Keratinocyte (primary cell): ENCODE measurements around the gene C5orf34. TPM values are rescaled to one million over a fixed set of nuclear protein-coding genes. Genes with fewer than 3 reads are reported as not detected.

Experiments used
- DNase-seq: peaks from one replicate; pipeline ENCODE4 v3.0.0-alpha.2; 2011; ENCODE audit warnings: low read depth, missing footprints, low spot score
- FAIRE-seq: peaks from 2 replicates; lab custom pipeline; 2011; peaks lifted over from hg19 to GRCh38; lab: Jason Lieb, UNC
- H2AFZ ChIP-seq: 2 replicates; pipeline ENCODE4 v1.6.0; 2012; ENCODE audit warnings: low read length, control low read depth, inconsistent platforms; ENCODE audit not compliant: control insufficient read depth
- H3K27ac ChIP-seq: 2 replicates; pipeline ENCODE4 v1.5.1; 2011; ENCODE audit warnings: low read length; ENCODE audit not compliant: control insufficient read depth, insufficient read depth
- H3K27me3 ChIP-seq: 3 replicates; pipeline ENCODE4 v1.6.0; 2011; ENCODE audit warnings: low read length; ENCODE audit not compliant: control insufficient read depth, insufficient read depth; ENCODE audit errors: extremely low read depth
- H3K36me3 ChIP-seq, 2 experiments: 2 replicates in 1 of 2; 3 replicates in 1 of 2; pipeline ENCODE4 v1.5.1; 2011; ENCODE audit warnings: low read length in 2 of 2, mild to moderate bottlenecking in 1 of 2; ENCODE audit not compliant: control insufficient read depth in 2 of 2, insufficient read depth in 2 of 2; ENCODE audit errors: extremely low read depth in 1 of 2
- H3K4me1 ChIP-seq: 3 replicates; pipeline ENCODE4 v1.5.1; 2011; ENCODE audit warnings: low read length; ENCODE audit not compliant: control insufficient read depth, insufficient read depth; ENCODE audit errors: extremely low read depth
- H3K4me2 ChIP-seq: 3 replicates; pipeline ENCODE4 v1.6.0; 2011; ENCODE audit warnings: low read depth, low read length; ENCODE audit not compliant: control insufficient read depth, insufficient read depth; ENCODE audit errors: extremely low read depth
- H3K4me3 ChIP-seq, 3 experiments: fragments of 200-600 bp in 1 of 3; sonication (generic) in 1 of 3; 2 replicates in 2 of 3; 3 replicates in 1 of 3; pipeline ENCODE4 v1.5.1; 2011 to 2016; ENCODE audit warnings: low read length in 3 of 3, mild to moderate bottlenecking in 3 of 3, control low read depth in 2 of 3, inconsistent platforms in 1 of 3, low read depth in 1 of 3, mixed read lengths in 1 of 3, mixed run types in 1 of 3, moderate library complexity in 1 of 3; ENCODE audit not compliant: control insufficient read depth in 2 of 3, insufficient read depth in 2 of 3; ENCODE audit errors: extremely low read depth in 1 of 3
- H3K79me2 ChIP-seq: 2 replicates; pipeline ENCODE4 v1.6.0; 2012; ENCODE audit warnings: low read length; ENCODE audit not compliant: control insufficient read depth, insufficient read depth
- H3K9ac ChIP-seq: 3 replicates; pipeline ENCODE4 v1.6.0; 2011; ENCODE audit warnings: low read length; ENCODE audit not compliant: control insufficient read depth, insufficient read depth; ENCODE audit errors: extremely low read depth
- H3K9me1 ChIP-seq: 3 replicates; pipeline ENCODE4 v1.6.0; 2011; ENCODE audit warnings: low read length; ENCODE audit not compliant: control insufficient read depth, insufficient read depth; ENCODE audit errors: extremely low read depth
- H3K9me3 ChIP-seq: 2 replicates; pipeline ENCODE4 v1.5.1; 2012; ENCODE audit warnings: low read depth, low read length; ENCODE audit not compliant: control insufficient read depth
- H4K20me1 ChIP-seq: 3 replicates; pipeline ENCODE4 v1.6.0; 2011; ENCODE audit warnings: low read length; ENCODE audit not compliant: control insufficient read depth, insufficient read depth; ENCODE audit errors: extremely low read depth
- EZH2 ChIP-seq: IDR thresholded peaks from one replicate; pipeline ENCODE4 v1.6.1; 2012; ENCODE audit warnings: inconsistent platforms, mild to moderate bottlenecking, low read length, moderate library complexity
- dilution Hi-C: fragments of 300-500 bp; cut with MboI; formaldehyde crosslinking; loops from one replicate; pipeline ENCODE4 v1.7.0; 2020; ENCODE audit warnings: low sequenced_read_pairs; ENCODE audit not compliant: extremely low pct_ligation_motif_present
- polyA plus RNA-seq, 5 experiments: library from polyadenylated mRNA; depleted of rRNA in 3 of 5; stranded (reverse) in 3 of 5; stranded (forward) in 1 of 5; unstranded in 1 of 5; fragments of >200 nt; gene quantifications; 1 replicate in 1 of 5; 2 replicates in 3 of 5; 3 replicates in 1 of 5; pipeline versions ENCODE4 v1.2.1 to v1.2.3, GENCODE V29; 2011 to 2012; ENCODE audit warnings: missing spikeins in 2 of 5, low read depth in 1 of 5, low replicate concordance in 1 of 5
- TF ChIP-seq, protein P1 (sequence below), 3 experiments: IDR thresholded peaks in 1 of 3; conservative IDR thresholded peaks in 1 of 3; optimal IDR thresholded peaks in 1 of 3; 2 replicates in 2 of 3; 3 replicates in 1 of 3; pipeline versions ENCODE3 to v1.5.1; 2011; ENCODE audit warnings: low read length in 3 of 3, mild to moderate bottlenecking in 3 of 3, moderate library complexity in 2 of 3, control low read depth in 1 of 3, inconsistent platforms in 1 of 3; ENCODE audit not compliant: insufficient read depth in 2 of 3; ENCODE audit errors: extremely low read depth in 1 of 3

C5orf34 gene
- polyA plus RNA-seq, 1 donor (not counting 4 experiments of a cell fraction or from before 2014, with no cell fraction given), result 5.8 TPM

DNA sequence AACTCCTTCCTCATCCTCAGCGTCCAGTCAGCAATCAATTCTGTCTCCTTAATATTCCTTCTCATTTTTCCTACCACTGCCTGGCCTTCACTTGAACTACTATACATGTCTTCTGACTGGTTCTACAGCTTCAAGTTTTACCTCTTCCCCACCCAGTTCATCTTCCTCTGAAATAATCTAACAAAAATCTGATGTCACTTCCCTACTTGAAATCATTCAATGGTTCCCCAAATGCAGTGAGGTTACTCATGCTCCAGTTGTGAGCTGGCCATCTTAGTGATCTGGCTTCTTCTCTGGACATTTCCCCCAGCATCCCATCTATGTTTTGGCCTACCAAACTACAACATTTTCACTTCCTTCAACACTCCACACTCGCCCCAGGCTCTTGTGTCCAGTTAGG is 16.4 kb downstream of the C5orf34 start:
- FAIRE-seq (no peak), DNase-seq (no peak)
- no peak overlapping the region for H3K4me2 ChIP-seq
- no peaks in the 10 kb centered on the region for H3K27me3 ChIP-seq
- H2AFZ ChIP-seq, result no peak overlapping the region
- TF ChIP-seq, protein P1, sequence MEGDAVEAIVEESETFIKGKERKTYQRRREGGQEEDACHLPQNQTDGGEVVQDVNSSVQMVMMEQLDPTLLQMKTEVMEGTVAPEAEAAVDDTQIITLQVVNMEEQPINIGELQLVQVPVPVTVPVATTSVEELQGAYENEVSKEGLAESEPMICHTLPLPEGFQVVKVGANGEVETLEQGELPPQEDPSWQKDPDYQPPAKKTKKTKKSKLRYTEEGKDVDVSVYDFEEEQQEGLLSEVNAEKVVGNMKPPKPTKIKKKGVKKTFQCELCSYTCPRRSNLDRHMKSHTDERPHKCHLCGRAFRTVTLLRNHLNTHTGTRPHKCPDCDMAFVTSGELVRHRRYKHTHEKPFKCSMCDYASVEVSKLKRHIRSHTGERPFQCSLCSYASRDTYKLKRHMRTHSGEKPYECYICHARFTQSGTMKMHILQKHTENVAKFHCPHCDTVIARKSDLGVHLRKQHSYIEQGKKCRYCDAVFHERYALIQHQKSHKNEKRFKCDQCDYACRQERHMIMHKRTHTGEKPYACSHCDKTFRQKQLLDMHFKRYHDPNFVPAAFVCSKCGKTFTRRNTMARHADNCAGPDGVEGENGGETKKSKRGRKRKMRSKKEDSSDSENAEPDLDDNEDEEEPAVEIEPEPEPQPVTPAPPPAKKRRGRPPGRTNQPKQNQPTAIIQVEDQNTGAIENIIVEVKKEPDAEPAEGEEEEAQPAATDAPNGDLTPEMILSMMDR (optimal IDR thresholded peaks at IDR 0.05 in 1 of 3, IDR thresholded peaks at IDR 0.05 in 1 of 3, conservative IDR thresholded peaks at IDR 0.05 in 1 of 3; ENCODE audit: extremely low read depth in 1 of 3, insufficient read depth in 2 of 3, low read length in 3 of 3), result no peak
- TF ChIP-seq EZH2, result no peak
- no peak overlapping the region for H3K9ac ChIP-seq
- no peaks in the 10 kb centered on the region for H3K4me1 ChIP-seq
- H3K9me3 ChIP-seq, result no peaks in the 10 kb centered on the region
- H3K27ac ChIP-seq, result no peak overlapping the region
- H3K9me1 ChIP-seq, result no peaks in the 10 kb centered on the region
- no peak overlapping the region for H3K4me3 ChIP-seq
- H4K20me1 ChIP-seq, result no peaks in the 10 kb centered on the region
- dilution Hi-C loops, result no loop called here
- no peaks in the 10 kb centered on the region for H3K79me2 ChIP-seq
- H3K36me3 ChIP-seq, result no peaks in the 10 kb centered on the region

DNA sequence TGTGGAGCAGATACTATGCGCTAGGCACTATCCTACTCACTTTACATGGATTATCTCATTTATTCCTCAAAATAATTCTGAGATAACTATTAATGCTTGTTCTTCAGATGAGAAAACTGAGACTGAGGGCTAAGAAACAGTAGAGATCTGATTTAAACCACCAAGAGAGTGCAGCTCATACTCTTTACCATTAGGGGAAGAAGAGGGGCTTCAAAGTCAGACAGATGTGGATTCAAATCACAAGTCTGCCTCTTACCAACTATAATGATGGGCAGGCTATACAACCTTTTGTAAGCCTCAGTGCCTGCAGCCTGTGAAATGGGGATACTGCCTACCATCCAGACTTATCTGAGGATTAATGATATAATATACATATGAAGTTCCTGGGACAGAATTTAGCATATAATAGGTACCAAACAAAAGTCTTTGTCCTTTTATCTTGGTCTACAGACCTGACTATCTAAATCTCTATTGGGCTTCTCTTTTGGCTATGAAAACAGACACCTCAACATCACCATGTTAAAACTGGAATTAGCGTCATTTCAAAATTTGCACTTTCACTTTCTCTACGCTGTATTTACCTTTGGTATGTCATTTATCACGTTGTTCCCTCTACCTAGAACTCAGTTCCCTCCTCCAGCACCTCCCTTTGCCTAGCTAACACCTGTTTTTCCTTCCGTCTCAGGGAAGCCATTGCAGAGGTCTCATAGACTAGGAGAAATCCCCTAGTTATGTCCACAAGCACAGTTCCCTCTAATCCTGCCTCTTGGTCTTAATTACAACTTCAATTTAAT is 17.4 kb downstream of the C5orf34 start:
- no peak overlapping the region for H3K4me3 ChIP-seq
- H3K27me3 ChIP-seq, result no peaks in the 10 kb centered on the region
- H3K9ac ChIP-seq, result no peak overlapping the region
- no peaks in the 10 kb centered on the region for H3K4me1 ChIP-seq
- dilution Hi-C loops, result no loop called here
- DNase-seq (no peak), FAIRE-seq (no peak)
- no peaks in the 10 kb centered on the region for H3K9me3 ChIP-seq
- no peaks in the 10 kb centered on the region for H3K79me2 ChIP-seq
- H3K4me2 ChIP-seq, result no peak overlapping the region
- H3K9me1 ChIP-seq, result no peaks in the 10 kb centered on the region
- no peak overlapping the region for H3K27ac ChIP-seq
- no peak overlapping the region for H2AFZ ChIP-seq
- no peaks in the 10 kb centered on the region for H3K36me3 ChIP-seq
- TF ChIP-seq, protein P1 (optimal IDR thresholded peaks at IDR 0.05 in 1 of 3, IDR thresholded peaks at IDR 0.05 in 1 of 3, conservative IDR thresholded peaks at IDR 0.05 in 1 of 3; ENCODE audit: extremely low read depth in 1 of 3, insufficient read depth in 2 of 3, low read length in 3 of 3), result no peak
- TF ChIP-seq EZH2, result no peak
- H4K20me1 ChIP-seq, result no peaks in the 10 kb centered on the region
